HG02970 (cell line): ENCODE measurements around the gene ABCC4.

Source experiments
- ATAC-seq: cut with Tn5 transposase; IDR thresholded peaks from one replicate; pipeline ENCODE4 v1.9.1; 2021; ENCODE audit warnings: mild to moderate bottlenecking, moderate library complexity, moderate number of reproducible peaks; ENCODE audit not compliant: unreplicated experiment, low FRiP score

Gene ABCC4

GRCh38 chr13:95235199-95235756 is 66.0 kb downstream of the ABCC4 start:
- ATAC-seq, result no peak

- no peak for ATAC-seq
Observed at GRCh38 chr13:95234242-95234641, 67.0 kb downstream of the ABCC4 start.

- ATAC-seq, result no peak
Observed at GRCh38 chr13:95233026-95233635, 68.1 kb downstream of the ABCC4 start.

- ATAC-seq, result no peak
Observed at GRCh38 chr13:95231393-95231792, 69.9 kb downstream of the ABCC4 start.

GRCh38 chr13:95229855-95230254 is 71.4 kb downstream of the ABCC4 start:
- ATAC-seq, result no peak

GRCh38 chr13:95228130-95228529 is 73.1 kb downstream of the ABCC4 start:
- ATAC-seq, result no peak

- ATAC-seq, result peak; percentile 76
Observed at GRCh38 chr13:95226932-95227695, 74.1 kb downstream of the ABCC4 start.

- ATAC-seq, result no peak
Observed at GRCh38 chr13:95226476-95226875, 74.8 kb downstream of the ABCC4 start.

- ATAC-seq, result no peak
Observed at GRCh38 chr13:95226050-95226449, 75.2 kb downstream of the ABCC4 start.

- no peak for ATAC-seq
Observed at GRCh38 chr13:95224064-95224463, 77.2 kb downstream of the ABCC4 start.

- no peak for ATAC-seq
Observed at GRCh38 chr13:95222733-95223018, 78.6 kb downstream of the ABCC4 start.

GRCh38 chr13:95221971-95222732 is 79.1 kb downstream of the ABCC4 start:
- no peak for ATAC-seq

GRCh38 chr13:95220611-95221010 is 80.6 kb downstream of the ABCC4 start:
- ATAC-seq, result no peak

- ATAC-seq, result no peak
Observed at GRCh38 chr13:95217920-95218830, 83.1 kb downstream of the ABCC4 start.

- ATAC-seq, result no peak
Observed at GRCh38 chr13:95216182-95216581, 85.1 kb downstream of the ABCC4 start.

- no peak for ATAC-seq
Observed at GRCh38 chr13:95212983-95213850, 88.0 kb downstream of the ABCC4 start.

GRCh38 chr13:95209109-95209508 is 92.1 kb downstream of the ABCC4 start:
- ATAC-seq, result no peak

GRCh38 chr13:95207769-95208366 is 93.4 kb downstream of the ABCC4 start:
- no peak for ATAC-seq

GRCh38 chr13:95206116-95206515 is 95.1 kb downstream of the ABCC4 start:
- no peak for ATAC-seq
